ENCODE measurements around the gene SRGAP2C.

DNA sequence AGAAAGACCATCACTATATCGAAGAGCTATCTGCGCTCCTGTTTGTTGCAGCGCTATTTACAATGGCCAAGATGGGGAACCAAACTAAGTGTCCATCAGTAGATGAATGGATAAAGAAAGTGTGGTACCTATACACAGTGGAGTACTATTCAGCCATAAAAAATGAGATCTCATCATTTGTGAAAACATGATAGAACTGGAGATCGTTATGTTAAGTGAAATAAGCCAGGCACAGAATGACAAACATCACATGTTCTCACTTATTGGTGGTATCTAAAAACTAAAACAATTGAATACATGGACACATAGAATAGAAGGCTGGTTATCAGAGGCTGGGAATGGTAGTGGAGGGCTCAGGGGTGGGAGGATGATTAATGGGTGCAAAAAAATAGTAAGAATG is 256.2 kb downstream of the SRGAP2C start:
- TF ChIP-seq, protein P1, sequence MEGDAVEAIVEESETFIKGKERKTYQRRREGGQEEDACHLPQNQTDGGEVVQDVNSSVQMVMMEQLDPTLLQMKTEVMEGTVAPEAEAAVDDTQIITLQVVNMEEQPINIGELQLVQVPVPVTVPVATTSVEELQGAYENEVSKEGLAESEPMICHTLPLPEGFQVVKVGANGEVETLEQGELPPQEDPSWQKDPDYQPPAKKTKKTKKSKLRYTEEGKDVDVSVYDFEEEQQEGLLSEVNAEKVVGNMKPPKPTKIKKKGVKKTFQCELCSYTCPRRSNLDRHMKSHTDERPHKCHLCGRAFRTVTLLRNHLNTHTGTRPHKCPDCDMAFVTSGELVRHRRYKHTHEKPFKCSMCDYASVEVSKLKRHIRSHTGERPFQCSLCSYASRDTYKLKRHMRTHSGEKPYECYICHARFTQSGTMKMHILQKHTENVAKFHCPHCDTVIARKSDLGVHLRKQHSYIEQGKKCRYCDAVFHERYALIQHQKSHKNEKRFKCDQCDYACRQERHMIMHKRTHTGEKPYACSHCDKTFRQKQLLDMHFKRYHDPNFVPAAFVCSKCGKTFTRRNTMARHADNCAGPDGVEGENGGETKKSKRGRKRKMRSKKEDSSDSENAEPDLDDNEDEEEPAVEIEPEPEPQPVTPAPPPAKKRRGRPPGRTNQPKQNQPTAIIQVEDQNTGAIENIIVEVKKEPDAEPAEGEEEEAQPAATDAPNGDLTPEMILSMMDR (IDR thresholded peaks at IDR 0.05; ENCODE audit: insufficient read depth, low read length, poor library complexity, severe bottlenecking): no peak
- TF ChIP-seq EZH2phosphoT487 (conservative IDR thresholded peaks at IDR 0.05; ENCODE audit: low read length): no peak

Data from SU-DHL-6 (cell line).